Transverse colon (tissue), 3 donors: ENCODE data around the gene CHRNB1.
"Not testable (repeated sequence)": the region's sequence is repeated elsewhere in the genome, so short reads cannot be mapped to it uniquely, and the experiment has no call there.

Experiments used
- POLR2A ChIP-seq: fragments of 450-650 bp; IDR thresholded peaks from one replicate; pipeline ENCODE4 v1.6.1; 2016; ENCODE audit warnings: antibody characterized with exemption, mild to moderate bottlenecking, moderate library complexity
- TF ChIP-seq, protein P1 (sequence below), 5 experiments: fragments of 200-600 bp in 3 of 5; fragments of 450-650 bp in 2 of 5; sonication (generic) in 3 of 5; IDR thresholded peaks; 1 replicate in 2 of 5; 2 replicates in 3 of 5; pipeline ENCODE4 v1.5.1; 2016 to 2017; ENCODE audit warnings: antibody characterized with exemption in 5 of 5, inconsistent platforms in 3 of 5, mild to moderate bottlenecking in 2 of 5, moderate library complexity in 1 of 5

DNA sequence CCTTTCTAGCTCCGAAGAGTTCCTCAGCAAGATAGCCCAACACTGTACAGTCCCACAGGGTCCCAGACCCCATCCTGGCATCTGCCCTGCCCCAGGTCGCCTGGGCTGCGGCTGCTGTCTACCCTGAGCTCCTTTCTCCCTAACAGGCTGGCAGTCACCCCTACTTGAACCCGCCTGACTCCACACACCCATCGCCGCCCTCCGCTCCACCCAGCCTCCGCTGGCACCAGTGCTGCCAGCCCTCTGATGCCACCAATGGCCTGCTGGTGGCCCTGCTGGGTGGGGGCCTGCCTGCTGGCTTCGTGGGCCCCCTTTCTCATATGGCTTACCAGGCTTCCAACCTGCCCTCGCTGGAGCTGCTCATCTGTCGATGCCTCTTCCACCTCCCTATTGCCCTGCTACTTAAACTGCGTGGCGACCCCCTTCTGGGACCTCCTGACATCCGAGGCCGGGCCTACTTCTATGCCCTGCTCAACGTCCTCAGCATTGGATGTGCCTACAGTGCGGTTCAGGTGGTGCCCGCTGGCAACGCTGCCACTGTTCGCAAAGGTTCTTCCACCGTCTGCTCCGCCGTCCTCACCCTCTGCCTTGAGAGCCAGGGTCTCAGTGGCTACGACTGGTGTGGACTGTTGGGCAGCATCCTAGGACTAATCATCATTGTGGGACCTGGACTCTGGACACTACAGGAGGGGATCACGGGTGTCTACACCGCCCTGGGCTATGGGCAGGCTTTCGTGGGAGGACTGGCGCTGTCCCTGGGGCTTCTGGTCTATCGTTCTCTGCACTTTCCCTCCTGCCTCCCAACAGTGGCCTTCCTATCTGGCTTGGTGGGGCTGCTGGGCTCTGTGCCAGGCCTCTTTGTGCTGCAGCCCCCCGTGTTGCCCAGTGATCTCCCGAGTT is 37.2 kb downstream of the CHRNB1 start:
- TF ChIP-seq, protein P1, sequence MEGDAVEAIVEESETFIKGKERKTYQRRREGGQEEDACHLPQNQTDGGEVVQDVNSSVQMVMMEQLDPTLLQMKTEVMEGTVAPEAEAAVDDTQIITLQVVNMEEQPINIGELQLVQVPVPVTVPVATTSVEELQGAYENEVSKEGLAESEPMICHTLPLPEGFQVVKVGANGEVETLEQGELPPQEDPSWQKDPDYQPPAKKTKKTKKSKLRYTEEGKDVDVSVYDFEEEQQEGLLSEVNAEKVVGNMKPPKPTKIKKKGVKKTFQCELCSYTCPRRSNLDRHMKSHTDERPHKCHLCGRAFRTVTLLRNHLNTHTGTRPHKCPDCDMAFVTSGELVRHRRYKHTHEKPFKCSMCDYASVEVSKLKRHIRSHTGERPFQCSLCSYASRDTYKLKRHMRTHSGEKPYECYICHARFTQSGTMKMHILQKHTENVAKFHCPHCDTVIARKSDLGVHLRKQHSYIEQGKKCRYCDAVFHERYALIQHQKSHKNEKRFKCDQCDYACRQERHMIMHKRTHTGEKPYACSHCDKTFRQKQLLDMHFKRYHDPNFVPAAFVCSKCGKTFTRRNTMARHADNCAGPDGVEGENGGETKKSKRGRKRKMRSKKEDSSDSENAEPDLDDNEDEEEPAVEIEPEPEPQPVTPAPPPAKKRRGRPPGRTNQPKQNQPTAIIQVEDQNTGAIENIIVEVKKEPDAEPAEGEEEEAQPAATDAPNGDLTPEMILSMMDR (IDR thresholded peaks at IDR 0.05), result not testable (repeated sequence)
- not testable (repeated sequence) for TF ChIP-seq POLR2A
